GM12878 (cell line): ENCODE measurements around the gene PHLDB1. TPM values are rescaled to one million over a fixed set of nuclear protein-coding genes. Genes with fewer than 3 reads are reported as not detected.

Source experiments
- ATAC-seq: fragments of 200-7000 bp; cut with Tn5 transposase; 3 replicates; pipeline ENCODE4 v1.9.1; 2020; ENCODE audit warnings: mild to moderate bottlenecking, moderate library complexity
- BruUV-seq: library from RNA; stranded (reverse); fragments of 400-500 nt; replicated peaks from 2 replicates; lab custom pipeline; 2021; lab: Mats Ljungman, UMichigan
- CTCF ChIA-PET: fragments of 300-600 bp; sonication (Branson Sonifier 250); formaldehyde crosslinking; extraction: SDS; loops from one replicate; lab custom pipeline; 2021; ENCODE audit warnings: inconsistent platforms; lab: Yijun Ruan, JAX
- POLR2A ChIA-PET: fragments of 350-600 bp; formaldehyde crosslinking; extraction: SDS; loops from one replicate; lab custom pipeline; 2021; ENCODE audit warnings: inconsistent platforms; lab: Charles Lee
- RAD21 ChIA-PET: fragments of 300-600 bp; sonication (Branson Sonifier 250); formaldehyde crosslinking; loops from one replicate; lab custom pipeline; 2023; ENCODE audit warnings: antibody characterized with exemption; ENCODE audit not compliant: unreplicated experiment; lab: Charles Lee
- SMC1A ChIA-PET: fragments of 300-600 bp; sonication (Branson Sonifier 250); formaldehyde crosslinking; loops from one replicate; lab custom pipeline; 2023; ENCODE audit not compliant: unreplicated experiment, uncharacterized antibody; lab: Charles Lee
- DNase-seq: peaks from one replicate; pipeline ENCODE4 v3.0.0-alpha.2; 2011; ENCODE audit warnings: low read depth, low spot score
- FAIRE-seq: peaks from 3 replicates; lab custom pipeline; 2011; peaks lifted over from hg19 to GRCh38; lab: Jason Lieb, UNC
- H2AFZ ChIP-seq: 2 replicates; pipeline ENCODE4 v1.6.0; 2011; ENCODE audit warnings: low read depth, low read length, control low read depth; ENCODE audit not compliant: control insufficient read depth
- H3K27ac ChIP-seq: 2 replicates; pipeline ENCODE4 v1.5.1; 2011; ENCODE audit warnings: control low read depth; ENCODE audit not compliant: control insufficient read depth, insufficient read depth
- H3K27me3 ChIP-seq, 2 experiments: replicated peaks in 1 of 2; 2 replicates each; pipeline versions ENCODE4 v1.6.0 to v1.6.1; 2011; ENCODE audit warnings: low read length in 1 of 2; ENCODE audit not compliant: control insufficient read depth in 2 of 2, insufficient read depth in 2 of 2
- H3K36me3 ChIP-seq, 2 experiments: 2 replicates each; pipeline ENCODE4 v1.5.1; 2011; ENCODE audit warnings: low read length in 1 of 2; ENCODE audit not compliant: control insufficient read depth in 2 of 2, insufficient read depth in 2 of 2
- H3K4me1 ChIP-seq: 2 replicates; pipeline ENCODE4 v1.6.1; 2011; ENCODE audit warnings: mild to moderate bottlenecking, low read length, moderate library complexity, mixed read lengths; ENCODE audit not compliant: control insufficient read depth, insufficient read depth
- H3K4me2 ChIP-seq: 2 replicates; pipeline ENCODE4 v1.6.0; 2011; ENCODE audit warnings: control low read depth; ENCODE audit not compliant: control insufficient read depth, insufficient read depth
- H3K4me3 ChIP-seq: fragments of 200-600 bp; sonication (generic); 2 replicates; pipeline ENCODE4 v1.5.1; 2016
- H3K79me2 ChIP-seq: 2 replicates; pipeline ENCODE4 v1.6.0; 2011; ENCODE audit warnings: low read length; ENCODE audit not compliant: control insufficient read depth, insufficient read depth
- H3K9ac ChIP-seq: 2 replicates; pipeline ENCODE4 v1.8.0; 2011; ENCODE audit warnings: low read length, control low read depth, mixed read lengths; ENCODE audit not compliant: control insufficient read depth, insufficient read depth
- H3K9me3 ChIP-seq: replicated peaks from 3 replicates; pipeline ENCODE4 v1.5.1; 2011; ENCODE audit warnings: mild to moderate bottlenecking, low read length; ENCODE audit not compliant: control insufficient read depth, insufficient read depth
- H4K20me1 ChIP-seq: 2 replicates; pipeline ENCODE4 v1.6.0; 2011; ENCODE audit not compliant: control insufficient read depth, insufficient read depth
- CHD1 ChIP-seq: IDR thresholded peaks from 2 replicates; pipeline ENCODE4 v1.6.1; 2012; ENCODE audit warnings: low read depth, low read length, improper control_type of control experiment
- GABPA ChIP-seq: IDR thresholded peaks from 2 replicates; pipeline ENCODE4 v1.6.1; 2014; ENCODE audit warnings: antibody characterized with exemption, low read depth, mild to moderate bottlenecking, inconsistent platforms
- HSF1 ChIP-seq: fragments of 150-350 bp; IDR thresholded peaks from 2 replicates; pipeline ENCODE4 v1.6.1; 2014; ENCODE audit warnings: mild to moderate bottlenecking, low read depth, low read length
- NR2C1 ChIP-seq: fragments of 450-650 bp; IDR thresholded peaks from 2 replicates; pipeline ENCODE4 v1.6.1; 2017; ENCODE audit warnings: antibody characterized with exemption, mild to moderate bottlenecking, moderate library complexity
- PAX5 ChIP-seq: IDR thresholded peaks from 2 replicates; pipeline ENCODE4 v1.6.1; 2011; ENCODE audit warnings: low read depth, low read length, borderline replicate concordance
- SIX5 ChIP-seq: IDR thresholded peaks from 2 replicates; pipeline ENCODE4 v1.6.1; 2011; ENCODE audit warnings: mild to moderate bottlenecking, low read depth, low read length, moderate library complexity; ENCODE audit not compliant: severe bottlenecking
- whole genome bisulfite sequencing: methylation state at CpG from one replicate; pipeline ENCODE4 v1.1.6; 2016; ENCODE audit warnings: low lambda C conversion rate; ENCODE audit not compliant: insufficient replicate concordance, insufficient coverage; ENCODE audit errors: missing lambda C conversion rate; 5-methylcytosine and 5-hydroxymethylcytosine counted together
- in situ Hi-C: fragments of 300-500 bp; cut with MboI; formaldehyde crosslinking; loops from 9 replicates; pipeline ENCODE4 v1.14.3; 2018; ENCODE audit warnings: mixed read lengths
- intact Hi-C: fragments of 100-400 bp; cut with micrococcal nuclease; formaldehyde crosslinking; loops from one replicate; pipeline ENCODE4 v1.14.2; 2022; ENCODE audit not compliant: unreplicated experiment
- polyA plus RNA-seq, 11 experiments: library from polyadenylated mRNA; depleted of rRNA in 4 of 11; unstranded in 6 of 11; stranded (reverse) in 5 of 11; fragments of >200 nt; fragmentation: Nextera tagmentation in 4 of 11; fragmentation: Illumina TruSeq in 1 of 11; extraction: Ambion mirVana in 4 of 11; extraction: Trizol in 1 of 11; gene quantifications; 1 replicate in 1 of 11; 2 replicates in 10 of 11; pipeline versions ENCODE4 v1.2.1 to v1.2.3, GENCODE V29; 2011 to 2016; ENCODE audit warnings: inconsistent platforms in 2 of 11, missing spikeins in 2 of 11, low read depth in 1 of 11
- total RNA-seq, 4 experiments: library from RNA; depleted of rRNA in 3 of 4; stranded (reverse); fragments of >200 nt in 3 of 4; fragmentation: Illumina TruSeq in 1 of 4; extraction: Trizol in 1 of 4; gene quantifications; 2 replicates each; pipeline versions ENCODE4 v1.2.1 to v1.2.3, GENCODE V29; 2013 to 2021

Gene PHLDB1
- total and polyA plus RNA-seq, 10 of the 15 experiments (the other 5 are each of a cell fraction or from before 2014, with no cell fraction given), result 0.03 to 0.26 (median 0.18) TPM; not detected in 4

- TF ChIP-seq HSF1 (no peak), PAX5 (no peak), SIX5 (no peak), NR2C1 (no peak)
- TF ChIP-seq, all 136 proteins: peak for 0
These were observed 49.8 kb downstream of the PHLDB1 start (continued) for GRCh38 chr11:118657238-118657637.

DNA sequence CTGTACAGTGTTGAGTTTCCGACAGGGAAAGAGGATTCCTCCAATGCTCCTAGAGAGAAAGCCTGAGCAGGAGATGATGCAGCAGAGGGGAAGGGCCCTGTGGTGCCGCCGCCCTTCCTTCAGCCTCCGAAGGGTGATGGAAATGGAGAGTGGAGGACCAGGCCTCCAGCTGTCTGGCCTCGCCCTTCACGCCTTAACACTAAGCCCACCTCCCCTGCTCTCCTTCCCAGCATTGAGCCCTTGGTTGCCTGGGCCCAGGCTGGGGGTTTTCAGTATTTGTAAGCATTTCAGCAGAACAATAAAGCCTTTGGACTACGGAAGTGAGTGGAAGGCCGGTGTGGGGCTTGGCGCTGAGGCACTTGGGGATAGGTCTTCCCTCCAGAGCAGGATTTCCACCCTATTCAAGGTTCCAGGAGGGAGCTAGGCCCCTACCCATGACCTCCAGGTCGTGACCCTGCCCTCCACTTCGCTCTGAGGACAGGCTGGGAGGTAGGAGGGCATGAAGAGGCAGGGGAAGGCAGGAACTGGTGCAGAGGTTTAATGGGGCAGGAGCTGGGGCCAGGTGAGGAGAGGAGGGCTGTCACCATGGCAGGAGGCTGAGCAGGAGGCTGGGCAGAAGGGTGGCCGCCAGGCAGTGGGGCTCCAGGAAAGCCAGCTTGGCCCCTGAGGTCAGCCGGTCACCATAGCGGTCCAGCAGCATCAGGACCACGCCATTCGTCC lies 50.5 kb downstream of the PHLDB1 start:
- Histone ChIP-seq H3K27me3 (peaks cover 0 to 1% of the 10 kb centered on the region in 2 experiments; a peak in 2 of 4 replicates), H3K27ac (no peak overlapping the region), H3K9ac (no peak overlapping the region), H3K4me2 (no peak overlapping the region), H2AFZ (no peak overlapping the region), H3K79me2 (no peaks in the 10 kb centered on the region), H3K4me3 (no peak overlapping the region), H3K9me3 (no peaks in the 10 kb centered on the region), H3K4me1 (no peaks in the 10 kb centered on the region), H3K36me3 (no peaks in the 10 kb centered on the region), H4K20me1 (no peaks in the 10 kb centered on the region)
- ChIA-PET RAD21 (no interaction called here), SMC1A (interaction anchor here (1.0 kb wide), 1 partner anchor 12 kb away, joined by 3 read pairs; no protein-coding TSS in a partner anchor), CTCF (interaction anchor here (1.2 to 2.0 kb wide), 2 partner anchors 22 to 514 kb away, joined by 3 to 5 read pairs; no protein-coding TSS in a partner anchor), POLR2A (interaction anchor here (0.7 kb wide), 1 partner anchor 12 kb away, joined by 4 read pairs; no protein-coding TSS in a partner anchor)
- in situ Hi-C loops (no loop called here), intact Hi-C loops (no loop called here)
- no peak for DNase-seq
- WGBS, result 31% methylated on average over 16 of the region's 16 CpGs
- no TSS peak for BruUV-seq
- no peak for FAIRE-seq
- ATAC-seq, result no peak
- TF ChIP-seq CHD1, result no peak
- TF ChIP-seq GABPA, result no peak
